ENCODE results near the gene CTIF.

Gene CTIF

GRCh38 chr18:48665654-48666053 lies 126.8 kb downstream of the CTIF start:
- no peak for DNase-seq (ENCODE audit: low read depth in 2 of 2)

- no peak for DNase-seq (ENCODE audit: low read depth in 2 of 2)
Measured at GRCh38 chr18:48666613-48667012, 127.8 kb downstream of the CTIF start.

DNA sequence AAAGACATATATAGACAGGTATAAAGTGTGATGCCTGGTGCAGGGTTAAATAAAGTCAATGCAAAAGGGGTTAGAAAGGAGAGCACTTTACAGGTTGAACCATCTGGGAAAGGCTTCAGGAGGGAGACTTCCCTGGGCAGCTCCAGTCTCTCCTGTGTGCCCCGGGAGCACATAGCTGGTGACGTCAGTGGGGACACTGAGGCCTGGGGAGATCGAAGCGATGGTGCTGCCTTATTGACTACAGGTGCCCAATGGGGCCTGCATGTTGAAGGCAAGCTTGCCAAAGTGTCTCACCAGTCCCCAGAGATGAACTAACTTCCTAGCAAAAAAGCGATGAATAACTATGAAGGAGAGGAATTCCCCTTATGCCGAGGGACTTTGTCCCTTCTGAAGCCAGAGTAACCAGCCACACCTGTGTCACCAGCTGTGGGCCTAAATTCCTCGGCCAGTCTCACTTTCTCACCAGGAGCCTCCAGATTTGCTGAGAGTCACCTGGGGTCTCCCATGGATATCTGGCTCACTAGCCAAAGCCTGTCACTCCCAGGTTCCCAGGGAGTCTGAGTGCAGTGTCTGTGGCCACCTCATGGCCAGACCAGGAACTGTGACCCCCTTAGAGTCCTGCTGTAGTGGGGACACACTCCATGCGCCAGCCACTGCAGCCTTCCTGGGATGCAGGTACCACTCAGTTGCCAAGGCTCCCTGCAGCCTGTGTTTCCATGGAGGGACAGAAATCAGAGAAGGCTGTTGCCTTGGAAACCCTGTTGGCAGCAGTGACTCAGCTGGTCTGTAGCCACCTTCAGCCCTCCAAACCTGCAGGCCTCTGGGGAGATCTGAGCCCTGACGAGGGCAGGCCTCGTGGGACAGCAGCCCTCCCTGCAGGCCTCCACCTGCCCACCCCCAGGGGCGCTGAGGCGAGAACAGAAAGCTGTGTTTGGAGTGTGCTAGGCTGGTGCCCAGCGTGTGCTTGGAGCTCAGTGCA lies 128.7 kb downstream of the CTIF start:
- DNase-seq (ENCODE audit: low read depth in 2 of 2): no peak

- DNase-seq (ENCODE audit: low read depth in 2 of 2): no peak
Measured at GRCh38 chr18:48668466-48669179, 129.8 kb downstream of the CTIF start.

DNA sequence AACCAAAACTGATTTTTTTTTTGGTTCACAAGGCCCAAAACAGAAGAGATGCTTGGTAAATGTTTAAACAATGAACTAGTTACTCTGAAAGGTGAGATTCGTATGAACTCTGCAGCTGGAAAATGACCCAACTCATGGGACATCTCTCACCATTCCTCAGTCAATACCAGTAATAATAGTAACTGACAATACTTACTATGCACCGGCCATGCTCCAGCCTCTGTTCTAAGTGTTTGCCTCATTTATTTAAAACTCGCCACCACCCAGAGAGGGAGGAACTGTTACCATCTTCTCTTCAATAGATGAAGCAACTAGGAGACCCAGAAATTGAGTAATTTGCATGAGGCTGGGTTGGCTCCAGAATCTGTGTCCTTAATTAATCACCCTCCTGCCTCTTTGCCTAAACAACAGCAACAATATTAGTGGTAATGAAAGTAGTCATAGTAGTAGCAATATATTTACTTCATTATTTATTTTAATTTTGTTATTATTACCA lies 130.4 kb downstream of the CTIF start:
- DNase-seq (ENCODE audit: low read depth in 2 of 2): no peak

DNA sequence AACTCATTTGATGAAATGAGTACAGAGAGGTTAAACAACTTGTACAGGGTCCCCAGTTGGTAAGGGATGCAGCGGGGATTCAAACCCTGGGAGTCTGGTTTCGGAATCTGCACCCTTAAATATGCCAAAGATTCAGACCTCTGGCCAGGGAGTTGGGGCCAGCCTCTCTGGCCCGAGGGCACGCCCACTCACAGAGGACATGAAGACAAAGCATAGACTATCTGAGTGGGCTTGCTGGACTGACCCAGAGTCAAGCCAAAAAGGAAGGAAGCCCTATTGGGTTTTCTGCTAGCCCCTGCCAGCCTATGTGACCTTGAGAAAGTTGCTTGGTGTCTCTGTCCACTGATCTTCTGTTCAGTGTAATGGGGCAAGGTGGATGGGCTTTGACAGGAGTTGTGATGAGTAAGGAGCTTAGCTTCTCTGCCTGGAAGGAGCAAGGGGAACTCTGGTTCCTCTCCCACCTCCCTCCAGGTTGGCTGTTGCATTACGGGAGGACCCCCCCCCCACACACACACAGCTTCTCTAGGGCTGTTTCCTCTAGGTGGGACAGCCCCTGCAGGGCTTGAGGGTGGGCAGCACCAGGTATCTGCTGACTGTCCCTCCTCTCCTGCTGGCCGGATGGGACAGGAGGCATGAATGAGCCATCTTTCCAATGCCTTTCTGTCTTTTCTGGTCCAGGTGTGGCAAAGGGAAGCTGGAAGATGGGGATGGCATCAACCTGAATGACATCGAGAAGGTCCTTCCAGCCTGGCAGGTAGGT lies 131.3 kb downstream of the CTIF start:
- no peak for DNase-seq (ENCODE audit: low read depth in 2 of 2)

DNA sequence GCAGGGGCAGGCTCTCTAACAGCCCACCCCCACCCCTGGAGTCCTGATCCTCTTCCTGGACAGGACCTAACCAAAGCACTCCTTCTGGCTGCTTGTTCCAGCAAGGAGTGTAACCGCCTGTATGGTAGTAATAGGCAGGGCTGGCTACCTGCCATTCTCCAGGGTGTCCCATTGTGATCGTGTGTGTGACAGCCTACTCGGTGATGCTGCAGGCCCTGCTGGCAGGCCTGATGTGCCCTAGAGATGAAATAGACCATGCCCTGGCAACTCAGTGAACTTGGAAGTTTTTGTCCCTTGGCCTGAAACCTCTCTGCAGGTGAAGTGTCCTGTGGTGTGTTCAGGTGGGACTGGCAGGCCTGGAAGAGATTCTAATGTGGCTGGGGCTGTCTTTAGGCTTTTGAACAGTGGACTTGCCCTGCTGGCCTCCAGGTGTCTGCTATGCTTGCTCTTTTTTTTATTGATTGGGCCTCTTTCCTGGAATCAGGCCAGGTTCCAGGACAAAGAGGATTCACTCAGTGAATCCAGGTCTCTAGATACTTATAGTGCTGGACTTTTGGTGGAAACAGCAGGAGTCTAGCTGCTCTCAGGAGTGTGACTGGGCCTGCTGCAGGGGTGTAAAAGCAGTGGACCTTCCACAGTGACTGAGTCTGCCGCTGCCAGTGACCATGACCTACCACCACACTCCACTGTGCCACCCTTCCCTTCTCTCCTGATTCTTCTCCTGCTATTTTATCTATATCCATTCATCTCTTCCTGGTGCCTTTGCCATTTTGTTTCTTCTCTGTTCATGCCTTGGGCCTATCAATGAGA lies 132.1 kb downstream of the CTIF start:
- no peak for DNase-seq (ENCODE audit: low read depth in 2 of 2)

DNA sequence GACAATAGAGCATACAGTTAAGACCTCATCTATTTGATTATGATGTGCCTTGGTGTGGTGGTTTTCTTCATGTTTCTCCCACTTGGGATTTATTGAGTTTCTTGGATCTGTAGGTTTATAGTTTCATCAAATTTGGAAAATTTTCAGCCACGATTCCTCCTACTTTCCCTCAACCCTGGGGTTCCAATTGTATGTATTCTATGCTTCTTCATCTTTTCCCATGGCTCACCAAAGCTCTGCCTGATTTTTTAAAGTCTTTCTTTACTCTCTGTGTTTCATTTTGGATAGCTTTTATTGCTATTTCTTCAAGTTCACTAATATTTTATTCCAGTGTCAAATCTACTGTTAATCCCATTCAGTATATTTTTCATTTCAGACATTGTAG lies 132.7 kb downstream of the CTIF start:
- no peak for DNase-seq (ENCODE audit: low read depth in 2 of 2)

DNA sequence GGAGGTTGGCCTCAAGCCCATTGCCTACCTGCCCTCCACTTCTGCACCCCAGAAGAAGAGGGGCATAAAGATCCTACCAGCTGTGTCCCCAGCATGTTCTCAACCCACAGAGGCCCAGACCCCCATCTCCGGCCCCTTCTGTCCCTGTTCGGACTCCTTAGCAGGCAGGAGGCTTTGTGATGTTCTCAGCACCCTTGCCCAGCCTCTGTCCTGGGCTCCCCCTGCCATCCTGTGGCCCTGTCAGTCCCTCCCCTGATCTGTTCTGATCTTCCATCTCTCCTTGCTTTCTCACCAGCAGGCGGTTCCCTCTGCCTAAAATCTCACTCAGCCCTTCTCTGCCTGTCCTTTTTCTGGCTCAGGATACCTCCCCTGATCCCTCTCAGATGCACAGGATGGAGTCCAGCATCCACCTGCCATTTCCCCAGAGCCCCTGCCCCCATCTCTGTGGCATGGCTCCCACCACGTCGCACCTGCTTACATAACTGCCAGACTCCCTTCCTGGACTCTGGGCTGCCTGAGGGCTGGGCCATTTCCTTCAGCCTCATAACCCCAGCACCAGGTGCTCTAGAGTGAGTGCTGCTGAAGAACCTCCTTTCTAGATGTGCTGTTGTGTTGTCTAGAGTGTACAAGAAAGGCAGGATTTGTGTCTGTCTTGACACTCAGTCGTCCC lies 134.0 kb downstream of the CTIF start:
- DNase-seq (ENCODE audit: low read depth in 2 of 2): no peak

GRCh38 chr18:48673456-48673852 lies 134.6 kb downstream of the CTIF start:
- DNase-seq (ENCODE audit: low read depth in 2 of 2): no peak

- no peak for DNase-seq (ENCODE audit: low read depth in 2 of 2)
Measured at GRCh38 chr18:48673853-48674721, 135.3 kb downstream of the CTIF start.

DNA sequence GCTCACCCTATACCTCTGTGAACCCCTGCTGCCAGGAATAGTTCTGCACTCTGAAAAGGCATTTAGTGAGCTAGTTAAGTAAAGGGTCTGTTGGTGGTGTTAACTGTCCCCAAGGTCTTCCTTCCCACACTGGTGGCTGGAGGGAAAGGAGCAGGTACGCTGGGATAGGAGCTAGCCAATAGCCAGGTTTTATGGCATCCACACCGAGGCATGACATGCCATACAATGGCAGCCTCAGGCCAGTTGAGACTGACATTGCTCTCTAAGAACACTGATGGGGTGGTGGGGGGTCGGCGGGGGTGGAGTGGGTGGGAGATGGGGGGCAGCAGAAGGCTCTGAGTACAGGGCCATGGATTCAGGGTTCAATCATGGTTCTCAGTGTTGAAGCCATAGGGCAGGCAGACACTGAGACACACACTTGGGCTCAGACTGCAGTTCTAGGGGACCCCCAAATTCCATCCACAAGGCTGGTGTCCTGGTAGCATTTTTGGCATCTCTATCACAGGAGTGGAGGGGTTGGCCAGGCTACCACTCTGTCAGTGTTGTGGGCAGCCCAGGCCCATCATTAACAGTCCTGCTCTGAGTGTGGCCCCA lies 136.0 kb downstream of the CTIF start:
- no peak for DNase-seq (ENCODE audit: low read depth in 2 of 2)

- DNase-seq (ENCODE audit: low read depth in 2 of 2): peak in 1 of 2 experiments; percentile 44
Measured at GRCh38 chr18:48675352-48675761, 136.5 kb downstream of the CTIF start.

- no peak for DNase-seq (ENCODE audit: low read depth in 2 of 2)
Measured at GRCh38 chr18:48675912-48676311, 137.1 kb downstream of the CTIF start.

DNA sequence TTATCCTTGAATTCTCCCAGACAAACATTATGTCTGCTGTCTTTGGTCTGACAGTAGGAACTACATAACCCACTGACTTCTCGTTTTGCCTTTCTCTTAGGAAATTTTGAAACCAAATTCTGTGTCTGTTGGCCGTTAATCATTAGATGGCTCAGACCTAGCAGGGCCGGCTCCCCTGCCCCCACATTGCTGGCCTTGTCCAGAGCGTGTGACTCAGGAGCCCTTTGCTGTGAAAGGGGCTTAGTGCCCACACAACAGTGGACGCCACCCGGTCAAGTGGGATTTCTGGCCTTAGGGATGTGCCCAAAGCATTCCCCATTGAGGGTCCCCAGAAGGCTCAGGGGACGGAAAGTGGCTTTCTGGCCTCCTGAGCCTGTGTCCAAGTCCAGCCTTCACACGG lies 137.5 kb downstream of the CTIF start:
- DNase-seq (ENCODE audit: low read depth in 2 of 2): no peak

DNA sequence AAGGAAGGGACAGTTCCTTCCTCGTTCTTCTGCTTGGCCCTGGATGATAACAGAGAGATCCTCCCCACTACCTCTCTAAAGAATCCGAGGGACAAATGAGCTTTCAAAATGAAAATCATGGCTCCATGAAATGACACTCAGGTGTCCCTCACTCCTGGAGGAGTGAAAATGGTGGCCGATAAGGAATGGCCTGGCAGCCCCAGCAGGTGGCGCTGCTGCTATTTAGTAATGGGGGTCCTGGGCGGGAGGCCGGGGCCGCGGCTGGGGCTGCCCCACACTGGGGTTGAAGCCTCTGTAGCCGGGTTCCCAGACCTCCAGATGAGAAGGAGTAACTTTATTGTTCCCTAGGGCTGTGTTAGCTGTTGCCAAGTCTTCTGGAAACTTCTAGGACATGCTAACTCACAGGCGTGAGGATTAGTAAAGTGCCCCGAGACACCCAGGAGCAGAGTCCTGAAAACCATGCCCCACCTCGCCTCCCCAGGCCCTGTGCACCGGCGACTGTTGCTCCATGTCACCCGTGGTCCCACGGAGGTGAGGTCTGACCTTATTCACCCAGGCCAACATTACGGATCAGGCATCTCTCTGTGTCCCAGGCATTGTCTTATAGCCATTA lies 138.0 kb downstream of the CTIF start:
- DNase-seq (ENCODE audit: low read depth in 2 of 2): no peak

GRCh38 chr18:48678237-48679115 lies 139.6 kb downstream of the CTIF start:
- DNase-seq (ENCODE audit: low read depth in 2 of 2): no peak

GRCh38 chr18:48679236-48679635 lies 140.4 kb downstream of the CTIF start:
- DNase-seq (ENCODE audit: low read depth in 2 of 2): no peak
